Nephron (organoid): ENCODE results near the gene GOT1.

ENCODE experiments used
- H3K27ac Mint-ChIP-seq, 3 experiments: 2 replicates each; pipeline ENCODE4 v1.8.0; 2020; ENCODE audit warnings: mixed read lengths in 3 of 3, mild to moderate bottlenecking in 2 of 3, moderate library complexity in 1 of 3
- H3K27me3 Mint-ChIP-seq: 2 replicates; pipeline ENCODE4 v1.8.0; 2021; ENCODE audit warnings: low read depth, mild to moderate bottlenecking, moderate library complexity, mixed read lengths
- H3K36me3 Mint-ChIP-seq: 2 replicates; pipeline ENCODE4 v1.8.0; 2020; ENCODE audit warnings: low read depth, mixed read lengths
- H3K4me1 Mint-ChIP-seq: 2 replicates; pipeline ENCODE4 v1.8.0; 2020; ENCODE audit warnings: mixed read lengths
- H3K4me3 Mint-ChIP-seq, 3 experiments: 2 replicates each; pipeline ENCODE4 v1.8.0; 2020; ENCODE audit warnings: mild to moderate bottlenecking in 3 of 3, mixed read lengths in 3 of 3, moderate library complexity in 2 of 3
- H3K9me3 Mint-ChIP-seq: 2 replicates; pipeline ENCODE4 v1.8.0; 2020; ENCODE audit warnings: mixed read lengths
- CTCF ChIP-seq, 3 experiments: fragments of 200-600 bp; sonication (generic); IDR thresholded peaks; one replicate each; pipeline ENCODE4 v1.5.0; 2021; ENCODE audit warnings: antibody characterized with exemption in 3 of 3; ENCODE audit not compliant: unreplicated experiment in 3 of 3

Gene GOT1

GRCh38 chr10:99394761-99395386 lies 35.5 kb downstream of the GOT1 start:
- no peaks in the 10 kb centered on the region for H3K4me1 Mint-ChIP-seq
- no peak overlapping the region for H3K27ac Mint-ChIP-seq
- peaks cover 7% of the 10 kb centered on the region for H3K27me3 Mint-ChIP-seq
- H3K9me3 Mint-ChIP-seq: no peaks in the 10 kb centered on the region
- peaks cover 29% of the 10 kb centered on the region for H3K36me3 Mint-ChIP-seq
- TF ChIP-seq CTCF (IDR thresholded peaks at IDR 0.05; ENCODE audit: unreplicated experiment in 3 of 3): no peak
- no peak overlapping the region for H3K4me3 Mint-ChIP-seq

- Mint-ChIP-seq H3K36me3 (peaks cover 27% of the 10 kb centered on the region), H3K4me1 (no peaks in the 10 kb centered on the region), H3K4me3 (no peak overlapping the region), H3K9me3 (no peaks in the 10 kb centered on the region), H3K27me3 (peaks cover 7% of the 10 kb centered on the region), H3K27ac (no peak overlapping the region)
- TF ChIP-seq CTCF (IDR thresholded peaks at IDR 0.05; ENCODE audit: unreplicated experiment in 3 of 3): no peak
These were observed 36.2 kb downstream of the GOT1 start for GRCh38 chr10:99394256-99394655.

GRCh38 chr10:99393683-99394082 lies 36.7 kb downstream of the GOT1 start:
- Mint-ChIP-seq H3K27ac (no peak overlapping the region), H3K36me3 (peaks cover 22% of the 10 kb centered on the region), H3K27me3 (peaks cover 7% of the 10 kb centered on the region), H3K4me1 (no peaks in the 10 kb centered on the region), H3K9me3 (no peaks in the 10 kb centered on the region), H3K4me3 (no peak overlapping the region)
- TF ChIP-seq CTCF (IDR thresholded peaks at IDR 0.05; ENCODE audit: unreplicated experiment in 3 of 3): no peak

- Mint-ChIP-seq H3K27me3 (peaks cover 7% of the 10 kb centered on the region), H3K4me1 (no peaks in the 10 kb centered on the region), H3K4me3 (no peak overlapping the region), H3K27ac (no peak overlapping the region), H3K36me3 (peaks cover 21% of the 10 kb centered on the region), H3K9me3 (no peaks in the 10 kb centered on the region)
- no peak for TF ChIP-seq CTCF (IDR thresholded peaks at IDR 0.05; ENCODE audit: unreplicated experiment in 3 of 3)
These were observed 37.4 kb downstream of the GOT1 start for GRCh38 chr10:99393036-99393435.

- Mint-ChIP-seq H3K9me3 (no peaks in the 10 kb centered on the region), H3K27me3 (peaks cover 15% of the 10 kb centered on the region), H3K4me3 (no peak overlapping the region), H3K4me1 (peaks cover 7% of the 10 kb centered on the region), H3K36me3 (peaks cover 9% of the 10 kb centered on the region), H3K27ac (no peak overlapping the region)
- no peak for TF ChIP-seq CTCF (IDR thresholded peaks at IDR 0.05; ENCODE audit: unreplicated experiment in 3 of 3)
These were observed 39.1 kb downstream of the GOT1 start for GRCh38 chr10:99391346-99391745.

GRCh38 chr10:99389729-99390480 lies 40.5 kb downstream of the GOT1 start:
- Mint-ChIP-seq H3K27me3 (peaks cover 19% of the 10 kb centered on the region), H3K27ac (no peak overlapping the region), H3K4me1 (peaks cover 7% of the 10 kb centered on the region), H3K4me3 (no peak overlapping the region), H3K36me3 (no peaks in the 10 kb centered on the region), H3K9me3 (no peaks in the 10 kb centered on the region)
- TF ChIP-seq CTCF (IDR thresholded peaks at IDR 0.05; ENCODE audit: unreplicated experiment in 3 of 3): no peak
